Transverse colon (tissue), 4 donors: ENCODE data around the gene TAMALIN.

ENCODE experiments used
- CTCF ChIP-seq, 5 experiments: fragments of 200-600 bp in 3 of 5; fragments of 450-650 bp in 2 of 5; sonication (generic) in 3 of 5; IDR thresholded peaks; 1 replicate in 2 of 5; 2 replicates in 3 of 5; pipeline ENCODE4 v1.5.1; 2016 to 2017; ENCODE audit warnings: antibody characterized with exemption in 5 of 5, inconsistent platforms in 3 of 5, mild to moderate bottlenecking in 2 of 5, moderate library complexity in 1 of 5
- POLR2A ChIP-seq: fragments of 450-650 bp; IDR thresholded peaks from one replicate; pipeline ENCODE4 v1.6.1; 2016; ENCODE audit warnings: antibody characterized with exemption, mild to moderate bottlenecking, moderate library complexity
- POLR2AphosphoS5 ChIP-seq, 3 donors: sonication (generic); formaldehyde crosslinking; IDR thresholded peaks; one replicate each; pipeline ENCODE4 v1.6.1; 2016; ENCODE audit warnings: antibody characterized with exemption in 3 of 3

DNA sequence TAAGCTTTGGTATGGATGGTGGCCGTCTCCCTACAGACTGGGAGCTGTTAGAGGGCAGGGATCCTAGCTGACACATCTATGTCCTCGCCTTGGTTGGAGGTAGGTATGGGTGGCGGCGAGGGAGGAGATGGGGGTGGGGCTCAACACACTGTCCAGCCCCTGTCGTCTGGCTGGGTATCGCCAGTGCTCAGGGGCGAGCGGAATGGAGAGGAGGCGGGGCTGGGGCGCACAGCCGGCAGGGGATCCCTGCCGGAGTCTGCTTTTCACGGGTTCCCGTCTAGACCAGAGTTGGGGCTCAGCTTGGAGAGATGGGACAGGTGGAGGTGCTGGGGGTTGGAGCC lies 16.1 kb downstream of the TAMALIN start:
- TF ChIP-seq CTCF (IDR thresholded peaks at IDR 0.05) (no peak), POLR2A (no peak), POLR2AphosphoS5 (IDR thresholded peaks at IDR 0.05) (no peak)
